Articular chondrocyte of knee joint (primary cell): ENCODE measurements around the gene PPP1R36. TPM values are rescaled to one million over a fixed set of nuclear protein-coding genes. Genes with fewer than 3 reads are reported as not detected.

Experiments used
- small RNA-seq: library from RNA; depleted of rRNA; stranded (forward); fragments of <200 nt; gene quantifications from one replicate; pipeline ENCODE3, GENCODE V24; 2012
- total RNA-seq: library from RNA; depleted of rRNA; stranded (reverse); fragments of >200 nt; gene quantifications from 2 replicates; pipeline ENCODE4 v1.2.3, GENCODE V29; 2012

PPP1R36 gene
- total RNA-seq: 1.3 and 2.4 TPM in 2 replicates

GRCh38 chr14:64549791-64550620 is at the start of gene PPP1R36:
Gene PPP1R36, plus strand, starts transcription at chr14:64549961. Its CDS starts 37 bp downstream, at chr14:64549998.

GRCh38 chr14:64503434-64504309 is 46.1 kb upstream of the PPP1R36 start, which contains the start of gene ZBTB25:
Gene ZBTB25, minus strand, starts transcription at chr14:64503838. Its CDS starts 13,305 bp downstream, at chr14:64490533.

GRCh38 chr14:64504310-64504896 is 45.4 kb upstream of the PPP1R36 start, which contains the start of gene ZBTB1:
Gene ZBTB1, plus strand, starts transcription at chr14:64504770. Its CDS starts 16,735 bp downstream, at chr14:64521505.

GRCh38 chr14:64540208-64541202 is 9.3 kb upstream of the PPP1R36 start, which contains the start of gene HSPA2:
Gene HSPA2, plus strand, starts transcription at chr14:64540741. Its CDS starts 109 bp downstream, at chr14:64540850.

Small RNA genes lying within 50 kb of the gene (small RNA-seq; reads per million reads assigned to genes)
- not detected for gene AL049869.4

Other genes with a start within 250 kb of the PPP1R36 start
- 32.7 and 39.5 TPM in 2 replicates for gene MTHFD1, start 161.6 kb upstream of the PPP1R36 start, total RNA-seq
- gene AKAP5, start 84.5 kb upstream of the PPP1R36 start, total RNA-seq: 0.32 and 0.39 TPM in 2 replicates
- 12.0 and 13.3 TPM in 2 replicates for gene ZBTB25, start 46.1 kb upstream of the PPP1R36 start, total RNA-seq
- gene ZBTB1, start 45.2 kb upstream of the PPP1R36 start, total RNA-seq: 64.9 and 75.0 TPM in 2 replicates
- gene HSPA2, start 9.2 kb upstream of the PPP1R36 start, total RNA-seq: 11.5 and 13.6 TPM in 2 replicates
- 15.5 and 16.8 TPM in 2 replicates for gene PLEKHG3, start 154.5 kb downstream of the PPP1R36 start, total RNA-seq